Activated naive CD4-positive, alpha-beta T cell treated with anti-CD3 and anti-CD28 coated beads, Interleukin-2, amount 10 ng/mL, durations not matched to agents 7 days and 5 days (primary cell): Measurements from ENCODE around the gene RREB1.

ENCODE experiments used
- CTCF ChIA-PET: fragments of 350-600 bp; sonication (Branson Sonifier 250); formaldehyde crosslinking; loops from one replicate; lab custom pipeline; 2021; ENCODE audit warnings: antibody characterized with exemption; lab: Charles Lee
- DNase-seq: peaks from one replicate; pipeline ENCODE4 v3.0.0-alpha.2; 2020
- H3K27ac Mint-ChIP-seq: one replicate; pipeline ENCODE4 v1.8.0; 2021; ENCODE audit warnings: mild to moderate bottlenecking, moderate library complexity, mixed read lengths
- H3K27me3 Mint-ChIP-seq: one replicate; pipeline ENCODE4 v1.8.0; 2021; ENCODE audit warnings: mild to moderate bottlenecking, mixed read lengths
- H3K36me3 Mint-ChIP-seq: one replicate; pipeline ENCODE4 v1.8.0; 2021; ENCODE audit warnings: mixed read lengths
- H3K4me1 Mint-ChIP-seq: one replicate; pipeline ENCODE4 v1.8.0; 2021; ENCODE audit warnings: mixed read lengths
- H3K4me3 Mint-ChIP-seq: one replicate; pipeline ENCODE4 v1.8.0; 2021; ENCODE audit warnings: mild to moderate bottlenecking, moderate library complexity, mixed read lengths
- H3K9me3 Mint-ChIP-seq: one replicate; pipeline ENCODE4 v1.8.0; 2021; ENCODE audit warnings: mixed read lengths

The RREB1 gene

GRCh38 chr6:7235712-7236305 is 128.0 kb downstream of the RREB1 start:
- Mint-ChIP-seq H3K4me3 (no peak overlapping the region), H3K27me3 (no peaks in the 10 kb centered on the region), H3K9me3 (no peaks in the 10 kb centered on the region), H3K36me3 (peaks cover 32% of the 10 kb centered on the region), H3K27ac (peak overlapping the region; percentile 40), H3K4me1 (peaks cover 16% of the 10 kb centered on the region)
- CTCF ChIA-PET, result interaction anchor here (0.8 to 1.4 kb wide), 3 partner anchors 8 to 559 kb away, joined by 3 to 6 read pairs (median 5); no protein-coding TSS in a partner anchor
- DNase-seq, result no peak

DNA sequence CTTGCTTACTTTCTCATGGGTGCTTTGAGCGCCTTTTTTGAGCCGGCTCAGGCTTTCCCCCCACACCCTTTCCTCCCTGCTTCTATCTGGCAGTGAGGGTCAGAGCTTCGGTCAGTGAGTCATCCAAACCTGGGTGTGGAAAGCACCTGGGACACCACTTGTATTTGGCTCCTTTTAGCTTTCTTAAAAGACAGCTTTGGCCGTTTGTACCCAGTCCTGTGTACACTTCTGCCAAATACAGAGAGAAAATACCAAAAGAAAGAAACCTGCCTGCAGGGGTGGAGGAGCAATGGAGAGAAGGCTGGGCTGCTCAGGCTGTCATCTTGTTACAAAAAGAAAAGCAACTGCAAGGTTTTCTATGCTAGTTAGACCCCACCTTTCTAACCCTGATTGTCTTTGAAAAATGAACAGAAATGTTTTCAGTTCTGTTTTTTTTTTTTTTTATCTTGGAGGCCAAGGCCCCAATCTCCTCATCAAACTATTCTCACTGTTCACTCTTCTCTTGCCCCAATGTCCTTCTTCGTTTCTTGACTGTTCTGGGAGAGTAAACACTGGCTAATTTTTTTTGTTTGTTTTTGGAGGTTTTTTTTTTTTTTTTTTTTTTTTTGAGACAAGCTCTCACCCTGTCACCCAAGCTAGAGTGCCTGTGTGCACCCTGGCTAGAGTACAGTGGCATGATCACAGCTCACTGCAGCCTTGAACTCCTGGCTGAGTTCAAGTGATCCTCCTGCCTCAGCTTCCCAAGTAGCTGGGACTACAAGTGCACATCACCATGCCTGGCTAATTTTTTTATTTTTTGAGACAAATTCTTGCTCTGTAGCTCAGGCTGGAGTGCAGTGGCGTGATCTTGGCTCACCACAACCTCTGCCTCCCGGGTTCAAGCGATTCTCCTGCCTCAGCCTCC is 128.8 kb downstream of the RREB1 start:
- no peaks in the 10 kb centered on the region for H3K27me3 Mint-ChIP-seq
- H3K27ac Mint-ChIP-seq, result no peak overlapping the region
- no peaks in the 10 kb centered on the region for H3K9me3 Mint-ChIP-seq
- no peak overlapping the region for H3K4me3 Mint-ChIP-seq
- no peak for DNase-seq
- H3K36me3 Mint-ChIP-seq, result peaks cover 27% of the 10 kb centered on the region
- H3K4me1 Mint-ChIP-seq, result peaks cover 16% of the 10 kb centered on the region
- CTCF ChIA-PET, result interaction anchor here (0.8 to 1.7 kb wide), 3 partner anchors 8 to 540 kb away, joined by 3 to 7 read pairs (median 3); no protein-coding TSS in a partner anchor

DNA sequence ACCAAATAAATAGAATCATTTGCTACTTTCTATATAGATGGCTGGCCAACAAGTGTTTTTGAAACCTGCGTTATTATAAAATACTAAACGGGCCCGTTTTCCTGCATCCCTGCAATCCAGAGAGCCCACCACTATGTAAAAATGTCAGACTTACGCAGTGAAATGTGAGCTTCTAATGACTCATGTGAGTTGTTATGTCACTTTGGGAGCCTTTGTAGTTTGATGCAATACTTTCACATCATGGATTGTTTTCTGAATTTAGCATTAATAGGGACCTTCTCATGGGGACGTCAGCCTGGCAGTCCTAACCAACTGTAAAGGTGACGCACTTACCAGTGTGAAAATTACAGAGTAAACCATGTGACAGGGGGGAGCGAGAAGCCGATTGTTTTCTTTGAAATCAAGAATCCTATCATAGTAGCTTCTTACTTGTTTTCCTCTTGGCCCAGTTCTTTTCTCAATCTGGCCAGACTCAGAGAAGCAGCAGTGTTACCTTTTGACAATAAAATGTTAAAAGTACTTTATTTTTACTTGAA is 130.0 kb downstream of the RREB1 start:
- DNase-seq, result no peak
- no peaks in the 10 kb centered on the region for H3K27me3 Mint-ChIP-seq
- H3K9me3 Mint-ChIP-seq, result no peaks in the 10 kb centered on the region
- peaks cover 21% of the 10 kb centered on the region for H3K36me3 Mint-ChIP-seq
- CTCF ChIA-PET, result interaction anchor here (0.9 to 2.5 kb wide), 8 partner anchors 11 to 541 kb away, joined by 3 to 10 read pairs (median 4); no protein-coding TSS in a partner anchor
- peaks cover 16% of the 10 kb centered on the region for H3K4me1 Mint-ChIP-seq
- H3K4me3 Mint-ChIP-seq, result no peak overlapping the region
- no peak overlapping the region for H3K27ac Mint-ChIP-seq

DNA sequence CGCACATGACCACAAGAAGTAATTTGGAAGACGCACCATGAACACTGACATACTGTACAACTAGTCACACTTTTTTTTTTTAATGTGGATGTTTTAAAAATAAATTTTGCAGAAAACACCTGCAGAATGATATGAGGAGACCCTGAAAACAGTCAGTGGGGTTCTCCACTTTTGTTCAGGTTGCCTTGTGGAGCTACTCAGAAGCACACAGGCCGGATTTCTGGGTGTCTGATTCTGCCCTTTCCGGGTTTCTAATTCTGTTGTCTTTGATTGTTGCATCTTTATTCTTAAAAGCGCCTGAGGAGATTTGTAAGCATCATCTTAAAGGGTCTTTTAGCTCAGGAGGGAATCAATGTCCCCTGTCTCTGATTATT is 130.8 kb downstream of the RREB1 start:
- Mint-ChIP-seq H3K27me3 (no peaks in the 10 kb centered on the region), H3K36me3 (peaks cover 24% of the 10 kb centered on the region), H3K9me3 (no peaks in the 10 kb centered on the region), H3K27ac (peak overlapping the region; percentile 52), H3K4me3 (no peak overlapping the region), H3K4me1 (peaks cover 22% of the 10 kb centered on the region)
- no peak for DNase-seq
- CTCF ChIA-PET, result interaction anchor here (0.6 to 2.5 kb wide), 22 partner anchors 11 to 564 kb away, joined by 3 to 10 read pairs (median 4); no protein-coding TSS in a partner anchor

- no peak overlapping the region for H3K4me3 Mint-ChIP-seq
- H3K36me3 Mint-ChIP-seq, result peaks cover 23% of the 10 kb centered on the region
- CTCF ChIA-PET, result interaction anchor here (0.6 to 2.5 kb wide), 22 partner anchors 10 to 565 kb away, joined by 3 to 10 read pairs (median 5); no protein-coding TSS in a partner anchor
- DNase-seq, result peak; percentile 84
- H3K27me3 Mint-ChIP-seq, result no peaks in the 10 kb centered on the region
- peaks cover 18% of the 10 kb centered on the region for H3K4me1 Mint-ChIP-seq
- peak overlapping the region; percentile 33 for H3K27ac Mint-ChIP-seq
- no peaks in the 10 kb centered on the region for H3K9me3 Mint-ChIP-seq
Measured at GRCh38 chr6:7238900-7239589, 131.3 kb downstream of the RREB1 start.

- Mint-ChIP-seq H3K4me3 (no peak overlapping the region), H3K27ac (no peak overlapping the region), H3K27me3 (no peaks in the 10 kb centered on the region), H3K36me3 (peaks cover 23% of the 10 kb centered on the region), H3K4me1 (peaks cover 18% of the 10 kb centered on the region), H3K9me3 (no peaks in the 10 kb centered on the region)
- CTCF ChIA-PET, result interaction anchor here (0.7 to 2.5 kb wide), 16 partner anchors 10 to 565 kb away, joined by 3 to 10 read pairs (median 5); no protein-coding TSS in a partner anchor
- DNase-seq, result no peak
Measured at GRCh38 chr6:7239590-7239948, 131.8 kb downstream of the RREB1 start.

DNA sequence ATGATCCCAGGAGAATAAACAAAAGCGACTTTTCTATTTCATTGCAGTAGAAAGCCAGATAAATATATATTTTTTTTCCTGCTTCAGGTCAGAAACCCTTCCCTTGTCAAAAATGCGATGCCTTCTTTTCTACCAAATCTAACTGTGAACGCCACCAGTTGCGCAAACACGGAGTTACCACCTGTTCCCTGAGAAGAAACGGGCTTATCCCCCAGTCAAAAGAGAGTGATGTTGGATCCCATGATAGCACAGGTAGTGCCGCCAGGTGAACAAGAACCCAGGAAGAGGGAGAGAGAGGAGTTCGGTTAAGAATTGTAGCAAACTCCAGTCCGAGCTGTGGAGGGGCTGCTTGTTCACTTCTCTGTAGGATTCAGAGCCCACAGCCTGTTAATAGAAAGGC is 132.6 kb downstream of the RREB1 start:
- Mint-ChIP-seq H3K27me3 (no peaks in the 10 kb centered on the region), H3K9me3 (no peaks in the 10 kb centered on the region), H3K27ac (no peak overlapping the region), H3K36me3 (peaks cover 20% of the 10 kb centered on the region), H3K4me1 (peaks cover 18% of the 10 kb centered on the region), H3K4me3 (no peak overlapping the region)
- CTCF ChIA-PET, result no interaction called here
- DNase-seq, result no peak

GRCh38 chr6:7241160-7241559 is 133.4 kb downstream of the RREB1 start:
- DNase-seq, result no peak
- CTCF ChIA-PET, result interaction anchor here (1.0 to 3.4 kb wide), 3 partner anchors 154 to 564 kb away, joined by 3 to 16 read pairs (median 3); no protein-coding TSS in a partner anchor
- H3K4me3 Mint-ChIP-seq, result no peak overlapping the region
- H3K4me1 Mint-ChIP-seq, result peaks cover 18% of the 10 kb centered on the region
- H3K27ac Mint-ChIP-seq, result no peak overlapping the region
- no peaks in the 10 kb centered on the region for H3K9me3 Mint-ChIP-seq
- H3K27me3 Mint-ChIP-seq, result no peaks in the 10 kb centered on the region
- peaks cover 21% of the 10 kb centered on the region for H3K36me3 Mint-ChIP-seq

- no peak overlapping the region for H3K27ac Mint-ChIP-seq
- CTCF ChIA-PET, result interaction anchor here (1.0 to 3.4 kb wide), 4 partner anchors 34 to 565 kb away, joined by 3 to 16 read pairs (median 3); no protein-coding TSS in a partner anchor
Measured at GRCh38 chr6:7241709-7242645, 134.2 kb downstream of the RREB1 start.

DNA sequence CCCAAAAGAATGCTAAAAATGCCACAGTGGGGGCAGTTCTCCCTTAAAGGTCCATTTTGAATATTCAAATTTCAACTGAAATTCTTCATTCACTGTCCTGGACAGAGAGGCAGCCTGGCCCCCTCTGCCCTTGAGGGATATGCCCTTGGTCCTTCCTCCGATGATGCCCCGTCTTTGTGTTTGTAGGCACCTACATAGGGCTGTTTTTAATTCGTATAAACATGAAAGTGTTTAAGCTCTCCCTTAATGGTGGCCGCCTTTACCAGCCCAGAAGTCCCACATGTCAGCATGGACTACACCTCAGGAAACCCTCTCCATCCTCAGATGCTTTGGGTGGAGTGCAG is 135.0 kb downstream of the RREB1 start:
- H3K27ac Mint-ChIP-seq, result peak overlapping the region; percentile 2
- H3K4me3 Mint-ChIP-seq, result no peak overlapping the region
- CTCF ChIA-PET, result interaction anchor here (1.0 to 3.4 kb wide), 12 partner anchors 8 to 566 kb away, joined by 3 to 16 read pairs (median 5); no protein-coding TSS in a partner anchor
- H3K27me3 Mint-ChIP-seq, result no peaks in the 10 kb centered on the region
- no peaks in the 10 kb centered on the region for H3K9me3 Mint-ChIP-seq
- no peak for DNase-seq
- peaks cover 18% of the 10 kb centered on the region for H3K4me1 Mint-ChIP-seq
- H3K36me3 Mint-ChIP-seq, result peaks cover 24% of the 10 kb centered on the region

More at GRCh38 chr6:7241709-7242645, 134.2 kb downstream of the RREB1 start:
- Mint-ChIP-seq H3K4me3 (no peak overlapping the region), H3K4me1 (peaks cover 18% of the 10 kb centered on the region), H3K9me3 (no peaks in the 10 kb centered on the region), H3K27me3 (no peaks in the 10 kb centered on the region), H3K36me3 (peaks cover 21% of the 10 kb centered on the region)
- no peak for DNase-seq

DNA sequence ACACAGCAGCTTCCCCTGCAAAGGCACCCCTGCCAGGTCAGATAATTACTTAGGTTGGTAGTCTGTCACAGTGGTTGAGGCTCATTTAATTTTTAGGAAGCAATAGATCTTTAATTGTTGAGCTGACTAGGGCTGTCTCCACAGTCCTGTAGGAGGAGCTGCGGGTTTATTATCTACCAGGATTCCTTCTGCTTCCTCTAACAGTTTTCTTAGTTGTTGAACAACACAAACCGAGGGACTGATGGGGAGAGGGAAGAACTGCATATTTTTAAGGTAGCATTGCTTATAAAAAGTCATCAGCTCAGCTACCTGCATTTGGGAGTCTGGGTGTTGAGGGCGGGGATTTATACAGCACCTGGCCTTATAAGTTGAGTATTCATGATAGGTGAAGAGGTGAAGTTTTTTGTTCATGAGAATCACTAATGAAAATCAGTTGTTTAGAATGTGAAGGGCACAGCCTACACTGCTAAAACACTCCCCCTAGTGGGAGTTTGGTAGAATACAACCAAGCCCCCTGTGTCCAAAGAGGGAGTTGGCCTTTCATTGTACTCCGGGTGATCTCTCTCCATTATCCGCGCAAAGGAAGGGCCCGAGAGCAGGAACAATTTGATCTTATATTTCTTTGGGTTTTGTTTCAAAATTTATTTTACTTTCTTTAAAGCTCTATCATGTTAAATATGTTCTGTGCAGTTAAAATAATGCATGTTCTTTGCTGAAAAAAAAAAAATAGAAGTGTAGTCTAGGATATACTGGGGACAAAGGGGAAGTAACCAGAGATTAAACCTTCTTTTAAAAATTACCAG is 135.6 kb downstream of the RREB1 start:
- peaks cover 28% of the 10 kb centered on the region for H3K36me3 Mint-ChIP-seq
- DNase-seq, result peak; percentile 58
- no peaks in the 10 kb centered on the region for H3K9me3 Mint-ChIP-seq
- no peak overlapping the region for H3K4me3 Mint-ChIP-seq
- peak overlapping the region; percentile 2 for H3K27ac Mint-ChIP-seq
- peaks cover 18% of the 10 kb centered on the region for H3K4me1 Mint-ChIP-seq
- no peaks in the 10 kb centered on the region for H3K27me3 Mint-ChIP-seq
- CTCF ChIA-PET, result interaction anchor here (0.7 to 3.4 kb wide), 22 partner anchors 9 to 695 kb away, joined by 3 to 16 read pairs (median 4); no protein-coding TSS in a partner anchor
